ENCODE data around the gene ABCF2. TPM values are rescaled to one million over a fixed set of nuclear protein-coding genes. Genes with fewer than 3 reads are reported as not detected.
A peak's percentile ranks its signal among the peaks of the same experiment; 100 is the strongest.

The ABCF2 gene
- total RNA-seq, 2 donors from 2014 or later: 11.9 to 13.5 TPM

GRCh38 chr7:151166629-151167196, 60.3 kb downstream of the ABCF2 start:
- Histone ChIP-seq H3K36me3 (replicated peaks in 1 of 2; ENCODE audit: insufficient read depth in 1 of 2, low read depth in 2 of 2) (no peaks in the 10 kb centered on the region), H3K9me3 (no peaks in the 10 kb centered on the region), H3K27ac (no peak overlapping the region), H3K4me3 (peak overlapping the region in 1 of 2 donors; percentile 15), H3K27me3 (peaks cover 0 to 24% of the 10 kb centered on the region in 2 donors), H3K4me1 (peaks cover 18% of the 10 kb centered on the region)
- no peak for ATAC-seq
- no peak for DNase-seq
- WGBS, 2 donors: 11 to 16% methylated on average over 23 to 31 of the region's 31 CpGs
- TF ChIP-seq POLR2A (IDR thresholded peaks at IDR 0.05) (no peak), CTCF (IDR thresholded peaks at IDR 0.05) (no peak)
- intact Hi-C loops (cut with DNase I): no loop called here

MicroRNAs within 50 kb of the gene (microRNA counts, 767-probe panel; counts per million panel counts)
- microRNA hsa-miR-671-3p (0 to 736 counts per million in 2 donors), microRNA hsa-miR-671-5p (0 to 736 counts per million in 2 donors)

Other genes with a start within 250 kb of the ABCF2 start
- 1 to 10 TPM; 3.6 to 5.3 TPM for gene KCNH2, start 248.9 kb downstream of the ABCF2 start, total RNA-seq
- 1 to 10 TPM; 4.9 to 7.6 TPM for gene NOS3, start 236.2 kb downstream of the ABCF2 start, total RNA-seq
- gene ATG9B, start 202.7 kb downstream of the ABCF2 start, total RNA-seq: not detected
- gene ABCB8, start 198.8 kb downstream of the ABCF2 start, total RNA-seq: 10 to 100 TPM in 1 of 2 donors, 1 to 10 TPM in 1; 8.8 to 39.6 TPM
- 1 to 10 TPM in 1 of 2 donors, under 1 TPM in 1; 0.78 to 1.3 TPM for gene ASIC3, start 178.7 kb downstream of the ABCF2 start, total RNA-seq
- gene CDK5, start 169.3 kb downstream of the ABCF2 start, total RNA-seq: 1 to 10 TPM; 2.3 to 6.3 TPM
- gene SLC4A2, start 167.6 kb downstream of the ABCF2 start, total RNA-seq: 100 to 1,000 TPM in 1 of 2 donors, 10 to 100 TPM in 1; 50.1 to 147 TPM
- 100 to 1,000 TPM in 1 of 2 donors, 10 to 100 TPM in 1; 60.7 to 201 TPM for gene FASTK, start 146.4 kb downstream of the ABCF2 start, total RNA-seq
- gene TMUB1, start 143.7 kb downstream of the ABCF2 start, total RNA-seq: 10 to 100 TPM; 34.9 to 54.2 TPM
- gene AGAP3, start 140.7 kb downstream of the ABCF2 start, total RNA-seq: 100 to 1,000 TPM in 1 of 2 donors, 10 to 100 TPM in 1; 45.4 to 104 TPM
- not detected for gene GBX1, start 59.5 kb downstream of the ABCF2 start, total RNA-seq
- not detected for gene ASB10, start 40.0 kb downstream of the ABCF2 start, total RNA-seq
- gene H2BK1, start 16.7 kb downstream of the ABCF2 start, total RNA-seq: not detected
- gene CHPF2, start 5.3 kb upstream of the ABCF2 start, total RNA-seq: 10 to 100 TPM; 24.4 to 52.1 TPM
- 10 to 100 TPM; 22.3 to 37.2 TPM for gene SMARCD3, start 21.5 kb upstream of the ABCF2 start, total RNA-seq
- gene NUB1, start 114.6 kb upstream of the ABCF2 start, total RNA-seq: 10 to 100 TPM; 36.8 to 43.8 TPM
- gene WDR86, start 182.8 kb upstream of the ABCF2 start, total RNA-seq: 10 to 100 TPM in 1 of 2 donors, 1 to 10 TPM in 1; 3.9 to 11.2 TPM
- not detected for gene CRYGN, start 212.9 kb upstream of the ABCF2 start, total RNA-seq